HG03045 (cell line): ENCODE results near the gene TMEM141.
A peak's percentile ranks its signal among the peaks of the same experiment; 100 is the strongest.
"Not testable (repeated sequence)": the region's sequence is repeated elsewhere in the genome, so short reads cannot be mapped to it uniquely, and the experiment has no call there.

Experiments
- ATAC-seq: cut with Tn5 transposase; IDR thresholded peaks from one replicate; pipeline ENCODE4 v1.9.1; 2021; ENCODE audit warnings: mild to moderate bottlenecking, moderate library complexity; ENCODE audit not compliant: unreplicated experiment

TMEM141 gene

GRCh38 chr9:136831002-136831719, 40.0 kb downstream of the TMEM141 start:
- no peak for ATAC-seq

GRCh38 chr9:136831720-136832104, 40.6 kb downstream of the TMEM141 start:
- ATAC-seq = no peak

- ATAC-seq = no peak
Measured at GRCh38 chr9:136832581-136832980, 41.4 kb downstream of the TMEM141 start.

GRCh38 chr9:136833381-136834048, 42.4 kb downstream of the TMEM141 start:
- not testable (repeated sequence) for ATAC-seq

GRCh38 chr9:136835162-136835931, 44.2 kb downstream of the TMEM141 start:
- ATAC-seq = no peak

- ATAC-seq = no peak
Measured at GRCh38 chr9:136835932-136836904, 45.1 kb downstream of the TMEM141 start.

GRCh38 chr9:136837146-136837855, 46.2 kb downstream of the TMEM141 start:
- ATAC-seq = no peak

GRCh38 chr9:136837856-136838277, 46.7 kb downstream of the TMEM141 start:
- ATAC-seq = not testable (repeated sequence)

GRCh38 chr9:136838314-136839228, 47.4 kb downstream of the TMEM141 start:
- no peak for ATAC-seq

GRCh38 chr9:136839229-136840139, 48.3 kb downstream of the TMEM141 start:
- no peak for ATAC-seq

- ATAC-seq = no peak
Measured at GRCh38 chr9:136840140-136840876, 49.2 kb downstream of the TMEM141 start.

GRCh38 chr9:136840877-136841645, 49.9 kb downstream of the TMEM141 start:
- ATAC-seq = no peak

- not testable (repeated sequence) for ATAC-seq
Measured at GRCh38 chr9:136841646-136842379, 50.7 kb downstream of the TMEM141 start.

- peak; percentile 61 for ATAC-seq
Measured at GRCh38 chr9:136842380-136842948, 51.3 kb downstream of the TMEM141 start, which contains the start of gene AJM1. Gene AJM1 (plus strand): TSS chr9:136842478. CDS start chr9:136844415, 1,937 bp downstream.
